Heart left ventricle (tissue), 16 donors: ENCODE data around the gene ELL. TPM values are rescaled to one million over a fixed set of nuclear protein-coding genes. Genes with fewer than 3 reads are reported as not detected.

Experiments
- ATAC-seq, 4 donors: fragments of 200-7000 bp; cut with Tn5 transposase; one replicate each; pipeline ENCODE4 v1.9.1; 2020 to 2022; ENCODE audit warnings: moderate library complexity in 4 of 4, mild to moderate bottlenecking in 3 of 4, moderate number of reproducible peaks in 1 of 4
- DNase-seq, 5 donors: peaks; one replicate each; pipeline ENCODE4 v3.0.0-alpha.2; 2020
- H3K27ac ChIP-seq, 12 donors: fragments of 200-600 bp; sonication (generic) in 4 of 12; one replicate each; pipeline versions ENCODE4 v1.5.0 to v1.8.0; 2016 to 2022; ENCODE audit warnings: mild to moderate bottlenecking in 2 of 12
- H3K27me3 ChIP-seq, 9 donors: fragments of 200-600 bp; sonication (generic) in 2 of 9; one replicate each; pipeline versions ENCODE4 v1.5.1 to v1.8.0; 2016 to 2022; ENCODE audit warnings: mild to moderate bottlenecking in 3 of 9
- H3K36me3 ChIP-seq, 9 donors: fragments of 200-600 bp; sonication (generic) in 2 of 9; one replicate each; pipeline versions ENCODE4 v1.5.0 to v1.8.0; 2018 to 2022; ENCODE audit warnings: mild to moderate bottlenecking in 2 of 9
- H3K4me1 ChIP-seq, 12 donors: fragments of 200-600 bp; sonication (generic) in 4 of 12; one replicate each; pipeline versions ENCODE4 v1.5.0 to v1.8.0; 2016 to 2022; ENCODE audit warnings: mild to moderate bottlenecking in 3 of 12
- H3K4me3 ChIP-seq, 12 donors: fragments of 200-600 bp; sonication (generic) in 4 of 12; one replicate each; pipeline versions ENCODE4 v1.5.0 to v1.8.0; 2017 to 2022; ENCODE audit warnings: mild to moderate bottlenecking in 9 of 12, moderate library complexity in 4 of 12
- H3K9me3 ChIP-seq, 12 donors: fragments of 200-600 bp; sonication (generic) in 4 of 12; one replicate each; pipeline versions ENCODE4 v1.5.0 to v1.8.0; 2016 to 2022; ENCODE audit warnings: mild to moderate bottlenecking in 1 of 12
- POLR2A ChIP-seq, 2 donors: fragments of 450-650 bp; IDR thresholded peaks; one replicate each; pipeline ENCODE4 v1.6.1; 2017; ENCODE audit warnings: antibody characterized with exemption in 2 of 2, mild to moderate bottlenecking in 2 of 2, moderate library complexity in 2 of 2
- WGBS, 4 donors: extraction: QIAGEN DNeasy Blood & Tissue Kit in 2 of 4; methylation state at CpG; one replicate each; pipeline versions ENCODE4 v1.1.5 to v1.1.7; 2013 to 2018; 5-methylcytosine and 5-hydroxymethylcytosine counted together
- intact Hi-C, 10 donors: fragments of 100-400 bp; cut with DNase I; formaldehyde crosslinking; loops; one replicate each; pipeline versions ENCODE4 v1.11.1 to v1.14.2; 2022
- polyA plus RNA-seq, 2 donors: library from polyadenylated mRNA; stranded (reverse); fragments of 200-250 nt; gene quantifications; one replicate each; pipeline ENCODE4 v1.2.3, GENCODE V29; 2013
- total RNA-seq, 9 donors: library from RNA; depleted of rRNA in 2 of 9; stranded (reverse); fragments of >200 nt in 2 of 9; fragmentation: NEBNext Ultra II Directional in 3 of 9; extraction: Animal tissue kit (Norgen Biotek cat#: 25700) in 3 of 9; gene quantifications; one replicate each; pipeline versions ENCODE4 v1.1.0 to v1.2.4, GENCODE V29; 2016 to 2023
- TF ChIP-seq, protein P1 (sequence below), 12 donors: fragments of 200-600 bp; sonication (generic) in 4 of 12; IDR thresholded peaks; one replicate each; pipeline versions ENCODE4 v1.5.0 to v1.8.0; 2018 to 2022; ENCODE audit warnings: antibody characterized with exemption in 12 of 12, mild to moderate bottlenecking in 5 of 12
- donor health status: ischemic (EF 13 %, LVEDD 7.1; RV severe dilation, severe dysfunction).
- donor health status: healthy with polysubstance abuse.
- donor health status: DM: no; HTN: yes; CAD: no.
- donor health status: DM: no; HTN: no; CAD: no.
- donor health status: ischemic (EF 25% LVEDD 6.9; RV normal size, moderate dysfunction).
- donor health status: ischemic (EF 25% LVEDD 5.7; RV mildly dilated, moderate dysfunction).
- donor health status: healthy.
- donor health status: DM: yes; HTN: yes; CAD: no.
- donor health status: ischemic (EF 35%, LVEDD 5.7; RV mildly dilated, moderate dysfunction).
- donor health status: nonischemic (EF 11% LVEDD 7.7; RV severe dilation, severe dysfunction).
- donor health status: DM: yes; HTN: yes; CAD: no.
- donor health status: PGD.
- donor health status: ischemic (EF 29% LVEDD 5.4; RV normal size, mild dysfunction).
- donor health status: nonischemic (EF 23%, LVEDD 6.1; RV moderate dilation, normal function).

The ELL gene
- total and polyA plus RNA-seq, 11 donors = 5.9 to 17.8 (median 7.3) TPM

DNA sequence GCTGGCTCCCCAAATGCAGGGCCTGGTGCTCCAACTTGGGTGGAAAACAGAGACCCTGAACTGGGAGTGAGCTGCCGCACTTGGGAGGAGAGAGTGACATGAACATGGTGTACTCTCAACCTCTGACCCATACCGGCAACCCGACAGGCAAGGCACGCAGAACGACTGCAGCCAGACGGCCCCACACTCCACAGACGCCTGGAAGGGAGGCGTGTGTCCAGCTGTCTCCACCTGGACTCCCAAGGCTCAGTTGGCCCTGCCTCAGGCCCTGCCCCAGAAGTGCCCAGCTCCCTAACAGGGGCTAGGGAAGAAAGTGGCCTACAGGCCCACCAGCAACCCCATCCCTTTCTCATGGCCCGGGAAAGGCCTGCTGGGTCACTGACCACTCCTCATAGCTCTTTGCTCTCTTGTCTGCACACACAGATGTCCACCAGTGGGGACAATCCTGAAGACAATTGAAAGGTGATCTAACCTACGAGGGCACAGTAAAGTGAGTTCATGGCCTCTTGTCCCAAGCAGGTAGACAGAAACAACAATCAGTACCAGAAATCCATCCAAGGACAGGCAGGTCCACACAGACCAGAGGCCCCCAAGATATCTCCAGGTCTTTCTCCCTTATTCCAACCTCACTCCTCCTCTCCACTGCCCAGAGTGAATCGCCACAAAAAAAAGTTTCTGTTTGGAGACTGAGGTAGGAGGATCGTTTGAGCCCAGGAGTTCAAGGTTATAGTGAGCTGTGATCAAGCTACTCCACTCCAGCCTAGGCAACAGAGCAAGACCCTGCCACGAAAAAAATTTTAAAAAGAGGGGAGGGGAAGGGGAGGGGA is 28.2 kb downstream of the ELL start:
- no peaks in the 10 kb centered on the region for H3K27me3 ChIP-seq
- peaks cover 0 to 7% (median 0%) of the 10 kb centered on the region in 9 donors for H3K36me3 ChIP-seq
- H3K27ac ChIP-seq = peak overlapping the region in 10 of 12 donors; percentile 6 to 77 (median 52)
- H3K4me3 ChIP-seq = no peak overlapping the region
- H3K9me3 ChIP-seq = no peaks in the 10 kb centered on the region
- ATAC-seq (peak; percentile 14 to 70 (median 23)), DNase-seq (peak in 2 of 5 donors; percentile 56 to 73)
- no peak for TF ChIP-seq POLR2A (IDR thresholded peaks at IDR 0.05)
- TF ChIP-seq, protein P1, sequence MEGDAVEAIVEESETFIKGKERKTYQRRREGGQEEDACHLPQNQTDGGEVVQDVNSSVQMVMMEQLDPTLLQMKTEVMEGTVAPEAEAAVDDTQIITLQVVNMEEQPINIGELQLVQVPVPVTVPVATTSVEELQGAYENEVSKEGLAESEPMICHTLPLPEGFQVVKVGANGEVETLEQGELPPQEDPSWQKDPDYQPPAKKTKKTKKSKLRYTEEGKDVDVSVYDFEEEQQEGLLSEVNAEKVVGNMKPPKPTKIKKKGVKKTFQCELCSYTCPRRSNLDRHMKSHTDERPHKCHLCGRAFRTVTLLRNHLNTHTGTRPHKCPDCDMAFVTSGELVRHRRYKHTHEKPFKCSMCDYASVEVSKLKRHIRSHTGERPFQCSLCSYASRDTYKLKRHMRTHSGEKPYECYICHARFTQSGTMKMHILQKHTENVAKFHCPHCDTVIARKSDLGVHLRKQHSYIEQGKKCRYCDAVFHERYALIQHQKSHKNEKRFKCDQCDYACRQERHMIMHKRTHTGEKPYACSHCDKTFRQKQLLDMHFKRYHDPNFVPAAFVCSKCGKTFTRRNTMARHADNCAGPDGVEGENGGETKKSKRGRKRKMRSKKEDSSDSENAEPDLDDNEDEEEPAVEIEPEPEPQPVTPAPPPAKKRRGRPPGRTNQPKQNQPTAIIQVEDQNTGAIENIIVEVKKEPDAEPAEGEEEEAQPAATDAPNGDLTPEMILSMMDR (IDR thresholded peaks at IDR 0.05) = no peak
- intact Hi-C loops = no loop called here
- WGBS, 4 donors = 68 to 76% (median 72%) methylated on average over 8 to 13 of the region's 13 CpGs
- peaks cover 0 to 87% (median 61%) of the 10 kb centered on the region in 12 donors for H3K4me1 ChIP-seq

GRCh38 chr19:18491995-18492953 is 29.6 kb downstream of the ELL start:
- TF ChIP-seq, protein P1 (IDR thresholded peaks at IDR 0.05) = no peak
- no peak for TF ChIP-seq POLR2A (IDR thresholded peaks at IDR 0.05)
- ATAC-seq (peak in 2 of 4 donors; percentile 22 to 26), DNase-seq (no peak)
- Histone ChIP-seq H3K9me3 (no peaks in the 10 kb centered on the region), H3K36me3 (peaks cover 0 to 7% (median 0%) of the 10 kb centered on the region in 9 donors), H3K4me3 (no peak overlapping the region), H3K27me3 (no peaks in the 10 kb centered on the region), H3K4me1 (peaks cover 0 to 87% (median 70%) of the 10 kb centered on the region in 12 donors), H3K27ac (peak overlapping the region in 10 of 12 donors; percentile 0 to 77 (median 39))
- WGBS, 4 donors = 71 to 76% (median 72%) methylated on average over 15 of the region's 15 CpGs
- intact Hi-C loops = no loop called here

GRCh38 chr19:18490728-18491127 is 31.1 kb downstream of the ELL start:
- Histone ChIP-seq H3K4me1 (peaks cover 9 to 87% (median 71%) of the 10 kb centered on the region in 12 donors), H3K27me3 (no peaks in the 10 kb centered on the region), H3K4me3 (no peak overlapping the region), H3K27ac (no peak overlapping the region), H3K36me3 (peaks cover 0 to 7% (median 0%) of the 10 kb centered on the region in 9 donors), H3K9me3 (no peaks in the 10 kb centered on the region)
- ATAC-seq (no peak), DNase-seq (no peak)
- TF ChIP-seq, protein P1 (IDR thresholded peaks at IDR 0.05) = no peak
- no peak for TF ChIP-seq POLR2A (IDR thresholded peaks at IDR 0.05)
- WGBS, 4 donors = 88 to 100% (median 96%) methylated on average over 4 to 6 of the region's 6 CpGs
- intact Hi-C loops = no loop called here
